HCT116 (cell line): ENCODE results near the gene CHST11. TPM values are rescaled to one million over a fixed set of nuclear protein-coding genes. Genes with fewer than 3 reads are reported as not detected.

Experiments used
- ATAC-seq: fragments of 200-7000 bp; cut with Tn5 transposase; 2 replicates; pipeline ENCODE4 v1.9.1; 2020; ENCODE audit warnings: mild to moderate bottlenecking, moderate library complexity
- BruUV-seq: library from RNA; stranded (reverse); fragments of 400-500 nt; replicated peaks from 2 replicates; lab custom pipeline; 2021; lab: Mats Ljungman, UMichigan
- CTCF ChIA-PET: fragments of 300-600 bp; sonication (Branson Sonifier 250); formaldehyde crosslinking; loops from one replicate; lab custom pipeline; 2021; ENCODE audit warnings: antibody characterized with exemption; lab: Charles Lee
- POLR2A ChIA-PET: fragments of 300-600, 350-600 bp; sonication (Branson Sonifier 250); formaldehyde crosslinking; loops from one replicate; lab custom pipeline; 2021; ENCODE audit warnings: antibody characterized with exemption; lab: Charles Lee
- RAD21 ChIA-PET, 2 experiments: fragments of 300-600 bp; sonication (Branson Sonifier 250); formaldehyde crosslinking; loops; one replicate each; lab custom pipeline; 2023; ENCODE audit warnings: low total read pairs in 2 of 2; ENCODE audit not compliant: uncharacterized antibody in 2 of 2, unreplicated experiment in 2 of 2, low non-redundant PET in 1 of 2; lab: Charles Lee
- DNase-seq: peaks from one replicate; pipeline ENCODE4 v3.0.0-alpha.2; 2010; ENCODE audit warnings: low read depth, low spot score
- H2AFZ ChIP-seq: fragments of 200-600 bp; shearing (Covaris generic), sonication (generic); 2 replicates; pipeline ENCODE4 v1.6.1; 2017; ENCODE audit warnings: low read depth, mixed run types, mixed read lengths, antibody characterized with exemption, low read length; ENCODE audit not compliant: poor library complexity, severe bottlenecking
- H3K27ac ChIP-seq: 2 replicates; pipeline ENCODE4 v1.5.1; 2012; ENCODE audit warnings: low read depth, low read length
- H3K27me3 ChIP-seq: fragments of 200-600 bp; sonication (generic); 2 replicates; pipeline ENCODE4 v1.6.1; 2016; ENCODE audit warnings: mixed run types, low read length, mixed read lengths; ENCODE audit not compliant: insufficient read depth
- H3K36me3 ChIP-seq, 2 experiments: fragments of 200-500 bp in 1 of 2; fragments of 200-600 bp in 1 of 2; sonication (Bioruptor generic) in 1 of 2; sonication (generic) in 1 of 2; 2 replicates each; pipeline versions ENCODE4 v1.5.1 to v1.6.1; 2014 to 2016; ENCODE audit warnings: low read length in 2 of 2, inconsistent platforms in 1 of 2, mixed read lengths in 1 of 2, mixed run types in 1 of 2; ENCODE audit not compliant: insufficient read depth in 2 of 2, control insufficient read depth in 1 of 2
- H3K4me1 ChIP-seq, 2 experiments: fragments of 200-600 bp in 1 of 2; sonication (generic) in 1 of 2; 2 replicates each; pipeline versions ENCODE4 v1.5.1 to v1.6.1; 2012 to 2017; ENCODE audit warnings: low read length in 2 of 2, inconsistent platforms in 1 of 2, mild to moderate bottlenecking in 1 of 2, mixed read lengths in 1 of 2, mixed run types in 1 of 2, moderate library complexity in 1 of 2; ENCODE audit not compliant: insufficient read depth in 2 of 2, control insufficient read depth in 1 of 2
- H3K4me2 ChIP-seq: fragments of 200-600 bp; sonication (generic); 2 replicates; pipeline ENCODE4 v1.6.1; 2017; ENCODE audit warnings: mixed run types, low read length, mixed read lengths
- H3K4me3 ChIP-seq, 2 experiments: fragments of 200-600 bp in 1 of 2; sonication (generic) in 1 of 2; replicated peaks in 1 of 2; 2 replicates each; pipeline ENCODE4 v1.5.1; 2011 to 2016; ENCODE audit warnings: low read length in 2 of 2, control low read depth in 1 of 2, low read depth in 1 of 2, mild to moderate bottlenecking in 1 of 2, mixed read lengths in 1 of 2, mixed run types in 1 of 2
- H3K79me2 ChIP-seq: fragments of 200-600 bp; sonication (generic); 2 replicates; pipeline ENCODE4 v1.6.1; 2017; ENCODE audit warnings: mild to moderate bottlenecking, mixed run types, low read length, moderate library complexity, mixed read lengths; ENCODE audit not compliant: insufficient read depth
- H3K9ac ChIP-seq: fragments of 200-600 bp; sonication (generic); 2 replicates; pipeline ENCODE4 v1.6.1; 2016; ENCODE audit warnings: low read length, mixed read lengths
- H3K9me2 ChIP-seq: fragments of 200-600 bp; sonication (generic), shearing (Covaris generic); 2 replicates; pipeline ENCODE4 v1.6.1; 2017; ENCODE audit warnings: mixed run types, mild to moderate bottlenecking, moderate library complexity; ENCODE audit not compliant: insufficient read depth
- H3K9me3 ChIP-seq, 2 experiments: fragments of 200-500 bp in 1 of 2; fragments of 200-600 bp in 1 of 2; sonication (Bioruptor generic) in 1 of 2; sonication (generic) in 1 of 2; 2 replicates each; pipeline ENCODE4 v1.6.1; 2014 to 2017; ENCODE audit warnings: low read length in 2 of 2, mixed read lengths in 2 of 2, inconsistent platforms in 1 of 2, low read depth in 1 of 2, mild to moderate bottlenecking in 1 of 2, mixed run types in 1 of 2, moderate library complexity in 1 of 2; ENCODE audit not compliant: control insufficient read depth in 1 of 2, insufficient read depth in 1 of 2
- H4K20me1 ChIP-seq: fragments of 200-600 bp; sonication (generic), shearing (Covaris generic); 2 replicates; pipeline ENCODE4 v1.6.1; 2017; ENCODE audit warnings: mixed run types, mild to moderate bottlenecking, moderate library complexity; ENCODE audit not compliant: insufficient read depth
- CEBPB ChIP-seq: IDR thresholded peaks from 2 replicates; pipeline ENCODE4 v1.6.1; 2012; ENCODE audit warnings: low read depth
- EGR1 ChIP-seq: IDR thresholded peaks from 2 replicates; pipeline ENCODE4 v1.6.1; 2012; ENCODE audit warnings: low read depth
- EZH2 ChIP-seq: fragments of 200-600 bp; sonication (generic); IDR thresholded peaks from 2 replicates; pipeline ENCODE4 v1.6.1; 2017; ENCODE audit warnings: antibody characterized with exemption, mixed run types
- FOSL1 ChIP-seq: IDR thresholded peaks from 2 replicates; pipeline ENCODE4 v1.6.1; 2012; ENCODE audit warnings: low read depth
- SRF ChIP-seq: IDR thresholded peaks from 2 replicates; pipeline ENCODE4 v1.6.1; 2012; ENCODE audit warnings: low read depth
- TCF7L2 ChIP-seq: IDR thresholded peaks from 2 replicates; pipeline ENCODE4 v1.7.0; 2011; ENCODE audit warnings: borderline replicate concordance, inconsistent platforms; ENCODE audit not compliant: insufficient read depth, insufficient read length; ENCODE audit errors: extremely low read depth
- YY1 ChIP-seq: IDR thresholded peaks from 2 replicates; pipeline ENCODE4 v1.6.1; 2011; ENCODE audit warnings: low read length, low read depth, moderate library complexity, mild to moderate bottlenecking; ENCODE audit not compliant: insufficient replicate concordance; ENCODE audit errors: extremely low read depth
- ZFX ChIP-seq: fragments of 450-650 bp; IDR thresholded peaks from 2 replicates; pipeline ENCODE4 v1.6.1; 2017
- intact Hi-C: fragments of 100-400 bp; cut with micrococcal nuclease; formaldehyde crosslinking; loops from 2 replicates; pipeline ENCODE4 v1.10.0; 2022
- total RNA-seq: library from RNA; stranded (reverse); gene quantifications from one replicate; pipeline ENCODE4 v1.2.1, GENCODE V29; 2021; ENCODE audit not compliant: unreplicated experiment
- TF ChIP-seq, protein P1 (sequence below): IDR thresholded peaks from 2 replicates; pipeline ENCODE4 v1.6.1; 2012; ENCODE audit warnings: low read depth
- TF ChIP-seq, protein P2 (sequence below), 3 experiments: fragments of 200-600 bp in 1 of 3; sonication (generic) in 1 of 3; IDR thresholded peaks in 2 of 3; conservative IDR thresholded peaks in 1 of 3; 2 replicates each; pipeline ENCODE4 v1.5.1; 2012 to 2017; ENCODE audit warnings: low read depth in 2 of 3, low read length in 2 of 3, antibody characterized with exemption in 1 of 3, borderline replicate concordance in 1 of 3, control low read depth in 1 of 3, mild to moderate bottlenecking in 1 of 3, mixed read lengths in 1 of 3, mixed run types in 1 of 3, moderate library complexity in 1 of 3; ENCODE audit not compliant: insufficient read depth in 1 of 3
- TF ChIP-seq, protein P3 (sequence below): IDR thresholded peaks from 2 replicates; pipeline ENCODE4 v1.6.1; 2012

Gene CHST11
- total RNA-seq, 1 experiment from 2014 or later, result 10.1 TPM

DNA sequence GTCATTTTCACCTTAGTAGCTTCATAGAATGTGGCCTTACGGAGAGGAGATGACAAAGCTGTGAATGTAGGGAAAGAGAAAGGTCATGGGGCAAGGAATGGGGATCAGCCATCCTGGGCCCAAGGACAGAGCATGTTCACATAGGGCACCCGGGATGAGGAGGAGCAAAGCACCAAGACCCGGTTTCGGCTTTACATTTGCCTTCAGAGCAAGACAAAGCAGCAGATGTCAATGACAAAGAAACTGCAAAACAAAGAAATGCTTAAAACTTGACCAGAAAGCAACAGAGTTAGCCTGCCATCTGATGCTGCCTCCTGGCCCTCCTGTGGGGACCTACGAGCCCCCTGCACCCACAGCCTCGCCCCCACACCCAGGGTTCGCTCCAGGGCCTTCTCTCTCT, 252.1 kb downstream of the CHST11 start:
- Histone ChIP-seq H3K4me3 (no peak overlapping the region), H3K9ac (no peak overlapping the region), H3K79me2 (no peaks in the 10 kb centered on the region), H3K36me3 (no peaks in the 10 kb centered on the region), H3K4me2 (no peak overlapping the region), H2AFZ (no peak overlapping the region), H3K4me1 (no peaks in the 10 kb centered on the region), H3K9me2 (no peaks in the 10 kb centered on the region), H3K27me3 (no peaks in the 10 kb centered on the region), H3K27ac (no peak overlapping the region), H4K20me1 (no peaks in the 10 kb centered on the region), H3K9me3 (no peaks in the 10 kb centered on the region)
- ATAC-seq (no peak), DNase-seq (no peak)
- RAD21 ChIA-PET, result no interaction called here
- TF ChIP-seq FOSL1 (no peak), SRF (no peak), EZH2 (no peak), CEBPB (no peak), ZFX (no peak), YY1 (no peak), TCF7L2 (no peak), EGR1 (no peak)
- TF ChIP-seq, protein P1, sequence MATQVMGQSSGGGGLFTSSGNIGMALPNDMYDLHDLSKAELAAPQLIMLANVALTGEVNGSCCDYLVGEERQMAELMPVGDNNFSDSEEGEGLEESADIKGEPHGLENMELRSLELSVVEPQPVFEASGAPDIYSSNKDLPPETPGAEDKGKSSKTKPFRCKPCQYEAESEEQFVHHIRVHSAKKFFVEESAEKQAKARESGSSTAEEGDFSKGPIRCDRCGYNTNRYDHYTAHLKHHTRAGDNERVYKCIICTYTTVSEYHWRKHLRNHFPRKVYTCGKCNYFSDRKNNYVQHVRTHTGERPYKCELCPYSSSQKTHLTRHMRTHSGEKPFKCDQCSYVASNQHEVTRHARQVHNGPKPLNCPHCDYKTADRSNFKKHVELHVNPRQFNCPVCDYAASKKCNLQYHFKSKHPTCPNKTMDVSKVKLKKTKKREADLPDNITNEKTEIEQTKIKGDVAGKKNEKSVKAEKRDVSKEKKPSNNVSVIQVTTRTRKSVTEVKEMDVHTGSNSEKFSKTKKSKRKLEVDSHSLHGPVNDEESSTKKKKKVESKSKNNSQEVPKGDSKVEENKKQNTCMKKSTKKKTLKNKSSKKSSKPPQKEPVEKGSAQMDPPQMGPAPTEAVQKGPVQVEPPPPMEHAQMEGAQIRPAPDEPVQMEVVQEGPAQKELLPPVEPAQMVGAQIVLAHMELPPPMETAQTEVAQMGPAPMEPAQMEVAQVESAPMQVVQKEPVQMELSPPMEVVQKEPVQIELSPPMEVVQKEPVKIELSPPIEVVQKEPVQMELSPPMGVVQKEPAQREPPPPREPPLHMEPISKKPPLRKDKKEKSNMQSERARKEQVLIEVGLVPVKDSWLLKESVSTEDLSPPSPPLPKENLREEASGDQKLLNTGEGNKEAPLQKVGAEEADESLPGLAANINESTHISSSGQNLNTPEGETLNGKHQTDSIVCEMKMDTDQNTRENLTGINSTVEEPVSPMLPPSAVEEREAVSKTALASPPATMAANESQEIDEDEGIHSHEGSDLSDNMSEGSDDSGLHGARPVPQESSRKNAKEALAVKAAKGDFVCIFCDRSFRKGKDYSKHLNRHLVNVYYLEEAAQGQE, result no peak
- TF ChIP-seq, protein P2, sequence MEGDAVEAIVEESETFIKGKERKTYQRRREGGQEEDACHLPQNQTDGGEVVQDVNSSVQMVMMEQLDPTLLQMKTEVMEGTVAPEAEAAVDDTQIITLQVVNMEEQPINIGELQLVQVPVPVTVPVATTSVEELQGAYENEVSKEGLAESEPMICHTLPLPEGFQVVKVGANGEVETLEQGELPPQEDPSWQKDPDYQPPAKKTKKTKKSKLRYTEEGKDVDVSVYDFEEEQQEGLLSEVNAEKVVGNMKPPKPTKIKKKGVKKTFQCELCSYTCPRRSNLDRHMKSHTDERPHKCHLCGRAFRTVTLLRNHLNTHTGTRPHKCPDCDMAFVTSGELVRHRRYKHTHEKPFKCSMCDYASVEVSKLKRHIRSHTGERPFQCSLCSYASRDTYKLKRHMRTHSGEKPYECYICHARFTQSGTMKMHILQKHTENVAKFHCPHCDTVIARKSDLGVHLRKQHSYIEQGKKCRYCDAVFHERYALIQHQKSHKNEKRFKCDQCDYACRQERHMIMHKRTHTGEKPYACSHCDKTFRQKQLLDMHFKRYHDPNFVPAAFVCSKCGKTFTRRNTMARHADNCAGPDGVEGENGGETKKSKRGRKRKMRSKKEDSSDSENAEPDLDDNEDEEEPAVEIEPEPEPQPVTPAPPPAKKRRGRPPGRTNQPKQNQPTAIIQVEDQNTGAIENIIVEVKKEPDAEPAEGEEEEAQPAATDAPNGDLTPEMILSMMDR (IDR thresholded peaks at IDR 0.05 in 2 of 3, conservative IDR thresholded peaks at IDR 0.05 in 1 of 3; ENCODE audit: borderline replicate concordance in 1 of 3, insufficient read depth in 1 of 3, low read depth in 2 of 3, low read length in 2 of 3), result no peak
- TF ChIP-seq, protein P3, sequence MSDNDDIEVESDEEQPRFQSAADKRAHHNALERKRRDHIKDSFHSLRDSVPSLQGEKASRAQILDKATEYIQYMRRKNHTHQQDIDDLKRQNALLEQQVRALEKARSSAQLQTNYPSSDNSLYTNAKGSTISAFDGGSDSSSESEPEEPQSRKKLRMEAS, result no peak
- no TSS peak for BruUV-seq
- intact Hi-C loops, result no loop called here
- POLR2A ChIA-PET, result no interaction called here
- CTCF ChIA-PET, result no interaction called here
